ENCODE data around the gene GGACT.
A peak's percentile ranks its signal among the peaks of the same experiment; 100 is the strongest.

GGACT gene

GRCh38 chr13:100547791-100548201 lies 40.8 kb downstream of the GGACT start:
- no peak for DNase-seq (ENCODE audit: low spot score)

- no peak for DNase-seq (ENCODE audit: low spot score)
These were observed 41.7 kb downstream of the GGACT start for GRCh38 chr13:100546713-100547405.

- no peak for DNase-seq (ENCODE audit: low spot score)
These were observed 42.9 kb downstream of the GGACT start for GRCh38 chr13:100545684-100546061.

GRCh38 chr13:100544866-100545683 lies 43.5 kb downstream of the GGACT start:
- peak; percentile 76 for DNase-seq (ENCODE audit: low spot score)

GRCh38 chr13:100543872-100544602 lies 44.6 kb downstream of the GGACT start:
- DNase-seq (ENCODE audit: low spot score): no peak

- no peak for DNase-seq (ENCODE audit: low spot score)
These were observed 45.8 kb downstream of the GGACT start for GRCh38 chr13:100542826-100543156.

- DNase-seq (ENCODE audit: low spot score): no peak
These were observed 46.4 kb downstream of the GGACT start for GRCh38 chr13:100541897-100542825.

GRCh38 chr13:100540621-100541020 lies 48.0 kb downstream of the GGACT start:
- no peak for DNase-seq (ENCODE audit: low spot score)

- DNase-seq (ENCODE audit: low spot score): no peak
These were observed 50.6 kb downstream of the GGACT start for GRCh38 chr13:100537951-100538462.

GRCh38 chr13:100537486-100537885 lies 51.1 kb downstream of the GGACT start:
- no peak for DNase-seq (ENCODE audit: low spot score)

- DNase-seq (ENCODE audit: low spot score): no peak
These were observed 51.9 kb downstream of the GGACT start for GRCh38 chr13:100536643-100537180.

- DNase-seq (ENCODE audit: low spot score): no peak
These were observed 53.0 kb downstream of the GGACT start for GRCh38 chr13:100535426-100536135.

- DNase-seq (ENCODE audit: low spot score): no peak
These were observed 53.7 kb downstream of the GGACT start for GRCh38 chr13:100534911-100535310.

- DNase-seq (ENCODE audit: low spot score): no peak
These were observed 54.3 kb downstream of the GGACT start for GRCh38 chr13:100534147-100534843.

GRCh38 chr13:100533588-100534041 lies 55.0 kb downstream of the GGACT start:
- DNase-seq (ENCODE audit: low spot score): no peak

- no peak for DNase-seq (ENCODE audit: low spot score)
These were observed 55.7 kb downstream of the GGACT start for GRCh38 chr13:100532836-100533435.

GRCh38 chr13:100532090-100532766 lies 56.4 kb downstream of the GGACT start:
- no peak for DNase-seq (ENCODE audit: low spot score)

- peak; percentile 71 for DNase-seq (ENCODE audit: low spot score)
These were observed 57.8 kb downstream of the GGACT start for GRCh38 chr13:100530671-100531213.
